ENCODE results near the gene KLHDC8B. TPM values are rescaled to one million over a fixed set of nuclear protein-coding genes. Genes with fewer than 3 reads are reported as not detected.

KLHDC8B gene
- total RNA-seq (2014; rRNA removed; shearing (Covaris generic); ENCODE audit: low replicate concordance) = 7.6 and 8.8 TPM in 2 replicates

- H3K36me3 ChIP-seq = no peaks in the 10 kb centered on the region
- no peaks in the 10 kb centered on the region for H3K9me3 ChIP-seq
- H3K27me3 ChIP-seq = no peaks in the 10 kb centered on the region
- peak within 1 kb of the TSS; percentile 52 for H3K4me3 ChIP-seq
- DNase-seq = peak; percentile 67
These were observed at the start of gene KLHDC8B for GRCh38 chr3:49171119-49171774. KLHDC8B (plus strand) TSS chr3:49171598; CDS start chr3:49172770, 1,172 bp downstream.

- Histone ChIP-seq H3K9me3 (no peaks in the 10 kb centered on the region), H3K4me3 (no peak overlapping the region), H3K36me3 (peaks cover 6% of the 10 kb centered on the region), H3K27me3 (no peaks in the 10 kb centered on the region)
- no peak for DNase-seq
These were observed 49.4 kb upstream of the KLHDC8B start for GRCh38 chr3:49122022-49122421.

- Histone ChIP-seq H3K4me3 (no peak overlapping the region), H3K27me3 (no peaks in the 10 kb centered on the region), H3K9me3 (no peaks in the 10 kb centered on the region), H3K36me3 (peaks cover 6% of the 10 kb centered on the region)
- DNase-seq = no peak
These were observed 48.9 kb upstream of the KLHDC8B start for GRCh38 chr3:49122451-49122850.

- Histone ChIP-seq H3K9me3 (no peaks in the 10 kb centered on the region), H3K27me3 (no peaks in the 10 kb centered on the region), H3K36me3 (peaks cover 6% of the 10 kb centered on the region), H3K4me3 (no peak overlapping the region)
- no peak for DNase-seq
These were observed 48.4 kb upstream of the KLHDC8B start for GRCh38 chr3:49122886-49123545.

GRCh38 chr3:49123687-49124086 is 47.7 kb upstream of the KLHDC8B start:
- Histone ChIP-seq H3K27me3 (no peaks in the 10 kb centered on the region), H3K9me3 (no peaks in the 10 kb centered on the region), H3K4me3 (no peak overlapping the region), H3K36me3 (peaks cover 6% of the 10 kb centered on the region)
- DNase-seq = no peak

GRCh38 chr3:49124203-49124602 is 47.2 kb upstream of the KLHDC8B start:
- Histone ChIP-seq H3K4me3 (no peak overlapping the region), H3K27me3 (no peaks in the 10 kb centered on the region), H3K36me3 (peaks cover 6% of the 10 kb centered on the region), H3K9me3 (no peaks in the 10 kb centered on the region)
- DNase-seq = no peak

- Histone ChIP-seq H3K9me3 (no peaks in the 10 kb centered on the region), H3K36me3 (peaks cover 7% of the 10 kb centered on the region), H3K4me3 (no peak overlapping the region), H3K27me3 (no peaks in the 10 kb centered on the region)
- DNase-seq = no peak
These were observed 46.3 kb upstream of the KLHDC8B start for GRCh38 chr3:49124991-49125670.

GRCh38 chr3:49131040-49131439 is 40.4 kb upstream of the KLHDC8B start:
- Histone ChIP-seq H3K36me3 (peaks cover 8% of the 10 kb centered on the region), H3K27me3 (no peaks in the 10 kb centered on the region), H3K9me3 (no peaks in the 10 kb centered on the region), H3K4me3 (no peak overlapping the region)
- DNase-seq = no peak

- H3K9me3 ChIP-seq = no peaks in the 10 kb centered on the region
- no peak for DNase-seq
- H3K4me3 ChIP-seq = no peak overlapping the region; the same call in 1 of the 2 replicates
- peaks cover 8% of the 10 kb centered on the region for H3K36me3 ChIP-seq
- no peaks in the 10 kb centered on the region for H3K27me3 ChIP-seq
These were observed 39.8 kb upstream of the KLHDC8B start for GRCh38 chr3:49131576-49131975.

- DNase-seq = no peak
- H3K4me3 ChIP-seq = peak overlapping the region; percentile 74
- no peaks in the 10 kb centered on the region for H3K27me3 ChIP-seq
- peaks cover 8% of the 10 kb centered on the region for H3K36me3 ChIP-seq
- H3K9me3 ChIP-seq = no peaks in the 10 kb centered on the region
These were observed 39.3 kb upstream of the KLHDC8B start for GRCh38 chr3:49132073-49132436.

GRCh38 chr3:49132437-49133225 is 38.8 kb upstream of the KLHDC8B start, which contains the start of gene LAMB2:
LAMB2 (minus strand) TSS chr3:49133050; CDS start chr3:49132867, 183 bp downstream.
- peak; percentile 70 for DNase-seq
- peaks cover 8% of the 10 kb centered on the region for H3K36me3 ChIP-seq
- no peaks in the 10 kb centered on the region for H3K9me3 ChIP-seq
- no peaks in the 10 kb centered on the region for H3K27me3 ChIP-seq
- peak within 1 kb of the TSS; percentile 74 for H3K4me3 ChIP-seq

GRCh38 chr3:49133226-49133951 is 38.0 kb upstream of the KLHDC8B start:
- Histone ChIP-seq H3K4me3 (peak overlapping the region; percentile 74), H3K9me3 (no peaks in the 10 kb centered on the region), H3K36me3 (peaks cover 8% of the 10 kb centered on the region), H3K27me3 (no peaks in the 10 kb centered on the region)
- peak; percentile 80 for DNase-seq

GRCh38 chr3:49134471-49135265 is 36.7 kb upstream of the KLHDC8B start:
- peaks cover 8% of the 10 kb centered on the region for H3K36me3 ChIP-seq
- no peaks in the 10 kb centered on the region for H3K27me3 ChIP-seq
- H3K9me3 ChIP-seq = no peaks in the 10 kb centered on the region
- DNase-seq = no peak
- no peak overlapping the region; the same call in 1 of the 2 replicates for H3K4me3 ChIP-seq

- H3K36me3 ChIP-seq = peaks cover 3% of the 10 kb centered on the region
- H3K9me3 ChIP-seq = no peaks in the 10 kb centered on the region
- no peak overlapping the region for H3K4me3 ChIP-seq
- no peaks in the 10 kb centered on the region for H3K27me3 ChIP-seq
- no peak for DNase-seq
These were observed 35.9 kb upstream of the KLHDC8B start for GRCh38 chr3:49135499-49135898.

GRCh38 chr3:49140080-49140479 is 31.3 kb upstream of the KLHDC8B start:
- Histone ChIP-seq H3K4me3 (no peak overlapping the region), H3K9me3 (no peaks in the 10 kb centered on the region), H3K27me3 (no peaks in the 10 kb centered on the region), H3K36me3 (no peaks in the 10 kb centered on the region)
- no peak for DNase-seq
